Subcutaneous adipose tissue (tissue), 4 donors: Measurements from ENCODE around the gene NDUFB7. TPM values are rescaled to one million over a fixed set of nuclear protein-coding genes. Genes with fewer than 3 reads are reported as not detected.

ENCODE experiments used
- total RNA-seq, 4 donors: library from RNA; depleted of rRNA; stranded (reverse); fragments of >200 nt; gene quantifications; one replicate each; pipeline ENCODE4 v1.1.0, GENCODE V29; 2016
- TF ChIP-seq, protein P1 (sequence below): fragments of 450-650 bp; IDR thresholded peaks from one replicate; pipeline ENCODE4 v1.5.1; 2016; ENCODE audit warnings: low read depth, mild to moderate bottlenecking, control low read depth, antibody characterized with exemption, moderate library complexity

NDUFB7 gene
- total RNA-seq, 4 donors from 2014 or later, result 293 to 484 (median 411) TPM

- TF ChIP-seq, protein P1, sequence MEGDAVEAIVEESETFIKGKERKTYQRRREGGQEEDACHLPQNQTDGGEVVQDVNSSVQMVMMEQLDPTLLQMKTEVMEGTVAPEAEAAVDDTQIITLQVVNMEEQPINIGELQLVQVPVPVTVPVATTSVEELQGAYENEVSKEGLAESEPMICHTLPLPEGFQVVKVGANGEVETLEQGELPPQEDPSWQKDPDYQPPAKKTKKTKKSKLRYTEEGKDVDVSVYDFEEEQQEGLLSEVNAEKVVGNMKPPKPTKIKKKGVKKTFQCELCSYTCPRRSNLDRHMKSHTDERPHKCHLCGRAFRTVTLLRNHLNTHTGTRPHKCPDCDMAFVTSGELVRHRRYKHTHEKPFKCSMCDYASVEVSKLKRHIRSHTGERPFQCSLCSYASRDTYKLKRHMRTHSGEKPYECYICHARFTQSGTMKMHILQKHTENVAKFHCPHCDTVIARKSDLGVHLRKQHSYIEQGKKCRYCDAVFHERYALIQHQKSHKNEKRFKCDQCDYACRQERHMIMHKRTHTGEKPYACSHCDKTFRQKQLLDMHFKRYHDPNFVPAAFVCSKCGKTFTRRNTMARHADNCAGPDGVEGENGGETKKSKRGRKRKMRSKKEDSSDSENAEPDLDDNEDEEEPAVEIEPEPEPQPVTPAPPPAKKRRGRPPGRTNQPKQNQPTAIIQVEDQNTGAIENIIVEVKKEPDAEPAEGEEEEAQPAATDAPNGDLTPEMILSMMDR, result no peak
Observed at GRCh38 chr19:14559916-14560775, 11.7 kb downstream of the NDUFB7 start.

DNA sequence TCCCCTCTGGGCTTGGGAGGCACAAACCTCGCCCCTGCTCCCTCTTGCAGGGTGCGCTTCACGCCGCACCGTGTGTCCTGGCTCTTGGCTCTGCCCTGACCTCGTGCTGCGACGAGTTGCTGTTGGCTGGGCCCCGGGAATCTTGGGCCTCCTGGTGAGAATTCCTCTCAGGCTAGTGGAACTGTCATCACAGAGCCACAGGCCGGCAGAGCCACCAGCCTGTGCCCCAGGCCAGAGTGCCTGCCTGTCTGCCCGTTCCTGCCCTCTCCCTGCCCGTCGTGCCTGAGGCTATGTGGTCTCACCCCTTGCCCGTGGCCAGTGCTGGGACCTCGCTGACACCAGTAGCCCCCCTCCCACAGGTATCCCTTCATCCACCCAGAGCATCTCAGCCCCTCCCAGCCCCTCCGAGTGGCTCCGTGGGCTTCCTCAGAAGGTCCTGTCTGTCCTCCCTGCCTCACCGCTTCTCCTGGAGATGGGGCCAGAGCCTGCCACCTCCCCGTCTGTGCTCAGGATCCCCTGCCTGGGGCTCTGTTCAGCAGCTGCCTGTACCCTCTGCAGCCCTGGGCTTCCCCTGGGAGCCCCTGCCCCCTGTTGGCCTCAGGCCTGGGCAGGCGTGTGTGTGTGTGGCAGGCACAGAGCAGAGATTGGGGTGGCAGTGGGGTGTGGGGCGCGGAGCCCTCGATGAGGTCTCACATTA lies 13.3 kb downstream of the NDUFB7 start:
- TF ChIP-seq, protein P1, result no peak

- TF ChIP-seq, protein P1, result no peak
Observed at GRCh38 chr19:14556662-14557188, 15.1 kb downstream of the NDUFB7 start.

DNA sequence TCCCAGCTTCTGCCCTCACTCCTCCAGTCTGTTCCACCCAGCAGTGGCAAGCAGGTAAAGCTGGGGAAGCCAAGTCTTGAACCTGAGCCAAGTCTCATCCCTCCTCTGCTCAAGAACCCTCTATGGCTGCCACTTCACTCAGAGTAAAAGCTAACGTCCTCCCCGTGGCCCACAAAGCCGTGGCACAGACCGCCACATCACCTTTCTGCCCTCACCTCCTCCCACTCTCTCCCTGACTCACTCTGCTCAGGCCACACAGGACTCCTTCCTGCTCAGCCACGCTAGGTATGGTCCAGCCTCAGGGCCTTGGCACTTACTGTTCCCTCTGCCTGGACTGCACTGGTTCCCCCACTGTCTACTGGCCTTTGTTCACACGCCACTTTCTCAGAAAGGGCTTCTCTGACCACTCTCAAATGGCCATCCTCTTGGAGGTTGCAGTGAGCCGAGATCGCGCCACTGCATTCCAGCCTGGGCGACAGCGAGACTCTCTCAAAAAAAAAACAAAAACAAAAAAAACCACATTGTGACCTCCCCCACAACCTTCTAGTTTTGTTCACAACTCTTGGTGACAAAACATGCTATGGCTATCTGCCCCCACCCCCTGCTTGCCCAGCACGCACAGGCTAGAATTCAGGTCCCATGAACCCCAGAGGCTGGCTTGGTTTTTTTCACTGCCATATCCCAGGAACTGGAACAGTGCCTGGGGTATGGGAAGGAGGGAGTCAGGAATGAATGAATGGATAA lies 15.8 kb downstream of the NDUFB7 start:
- TF ChIP-seq, protein P1, result no peak

- TF ChIP-seq, protein P1, result no peak
Observed at GRCh38 chr19:14554382-14554812, 17.5 kb downstream of the NDUFB7 start.

DNA sequence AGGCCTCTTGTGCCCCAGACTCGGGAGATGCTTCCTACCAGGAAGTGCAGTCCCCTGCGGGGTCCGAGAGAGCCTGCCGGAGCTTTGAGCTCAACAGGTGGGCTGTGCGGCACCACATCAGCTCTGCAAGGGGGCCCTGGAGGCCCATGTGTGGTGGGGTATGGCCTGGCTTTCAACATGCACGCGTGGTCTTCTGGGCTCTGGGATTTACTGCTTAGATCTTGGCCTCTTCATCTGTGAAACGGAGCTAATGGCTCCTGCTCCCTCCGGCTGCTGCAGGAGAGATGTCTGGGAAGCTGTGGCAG lies 18.0 kb downstream of the NDUFB7 start:
- TF ChIP-seq, protein P1, result no peak
